WTC11 (cell line): ENCODE data around the gene KIF6. TPM values are rescaled to one million over a fixed set of nuclear protein-coding genes. Genes with fewer than 3 reads are reported as not detected.

Experiments used
- ATAC-seq: fragments of 200-7000 bp; cut with Tn5 transposase; 2 replicates; pipeline ENCODE4 v1.10.0; 2021; ENCODE audit warnings: mild to moderate bottlenecking, moderate library complexity
- CTCF ChIA-PET: fragments of 300-600 bp; sonication (Branson Sonifier 250); formaldehyde crosslinking; loops from one replicate; lab custom pipeline; 2021; ENCODE audit warnings: antibody characterized with exemption; lab: Charles Lee
- POLR2A ChIA-PET: fragments of 350-600 bp; sonication (Branson Sonifier 250); formaldehyde crosslinking; loops from one replicate; lab custom pipeline; 2021; ENCODE audit warnings: antibody characterized with exemption; lab: Charles Lee
- DNase-seq: peaks from one replicate; pipeline ENCODE4 v3.0.0; 2021; ENCODE audit warnings: low spot score
- H3K27ac Mint-ChIP-seq: 2 replicates; pipeline ENCODE4 v1.8.0; 2021; ENCODE audit warnings: mixed read lengths
- H3K27me3 Mint-ChIP-seq: 2 replicates; pipeline ENCODE4 v1.8.0; 2021; ENCODE audit warnings: low read depth, mild to moderate bottlenecking, moderate library complexity, mixed read lengths
- H3K36me3 Mint-ChIP-seq: 2 replicates; pipeline ENCODE4 v1.8.0; 2021; ENCODE audit warnings: mixed read lengths
- H3K4me1 Mint-ChIP-seq: 2 replicates; pipeline ENCODE4 v1.8.0; 2022; ENCODE audit warnings: mixed read lengths
- H3K4me3 Mint-ChIP-seq: 2 replicates; pipeline ENCODE4 v1.8.0; 2021; ENCODE audit warnings: mild to moderate bottlenecking, moderate library complexity, mixed read lengths
- H3K9me3 Mint-ChIP-seq: 2 replicates; pipeline ENCODE4 v1.8.0; 2021; ENCODE audit warnings: mixed read lengths
- CREM ChIP-seq: sonication (generic); formaldehyde crosslinking; IDR thresholded peaks from 2 replicates; pipeline ENCODE4 v1.8.1; 2022; ENCODE audit warnings: mild to moderate bottlenecking, missing genetic modification reagents, moderate library complexity
- ELF4 ChIP-seq: sonication (generic); formaldehyde crosslinking; IDR thresholded peaks from 2 replicates; pipeline ENCODE4 v1.8.1; 2022; ENCODE audit warnings: low read depth, mild to moderate bottlenecking, moderate library complexity, missing genetic modification reagents
- HMGA2 ChIP-seq: fragments of 250-450 bp; sonication (Bioruptor Pico); IDR thresholded peaks from 2 replicates; pipeline ENCODE4 v1.4.0; 2021; ENCODE audit warnings: mild to moderate bottlenecking, moderate library complexity
- MXD4 ChIP-seq: fragments of 250-450 bp; sonication (Bioruptor Pico); IDR thresholded peaks from 2 replicates; pipeline ENCODE4 v1.8.0; 2021; ENCODE audit warnings: mild to moderate bottlenecking, moderate library complexity, borderline replicate concordance
- NFE2L1 ChIP-seq: sonication (generic); formaldehyde crosslinking; IDR thresholded peaks from 2 replicates; pipeline ENCODE4 v1.8.1; 2023; ENCODE audit warnings: missing genetic modification reagents
- NFYB ChIP-seq: sonication (generic); formaldehyde crosslinking; conservative IDR thresholded peaks from 2 replicates; pipeline ENCODE4 v1.8.0; 2022; ENCODE audit warnings: low read depth, missing genetic modification reagents
- RORB ChIP-seq: fragments of 250-450 bp; sonication (Bioruptor Pico); IDR thresholded peaks from 2 replicates; pipeline ENCODE4 v1.9.0; 2021; ENCODE audit warnings: mild to moderate bottlenecking
- SMAD3 ChIP-seq: sonication (generic); formaldehyde crosslinking; IDR thresholded peaks from 2 replicates; pipeline ENCODE4 v1.8.0; 2022; ENCODE audit warnings: missing genetic modification reagents, mild to moderate bottlenecking, borderline replicate concordance
- SMAD4 ChIP-seq: sonication (generic); formaldehyde crosslinking; IDR thresholded peaks from 2 replicates; pipeline ENCODE4 v1.8.0; 2022; ENCODE audit warnings: mild to moderate bottlenecking, missing genetic modification reagents
- TCF7 ChIP-seq: sonication (generic); formaldehyde crosslinking; IDR thresholded peaks from 2 replicates; pipeline ENCODE4 v1.8.0; 2022; ENCODE audit warnings: mild to moderate bottlenecking, low read depth, missing genetic modification reagents, moderate library complexity
- ZNF671 ChIP-seq: fragments of 250-450 bp; sonication (Bioruptor Pico); IDR thresholded peaks from 2 replicates; pipeline ENCODE4 v1.8.0; 2021; ENCODE audit warnings: mild to moderate bottlenecking
- total RNA-seq: library from RNA; stranded (reverse); gene quantifications from 3 replicates; pipeline ENCODE4 v1.2.3, GENCODE V29; 2021
- TF ChIP-seq, protein P1 (sequence below): sonication (generic); formaldehyde crosslinking; IDR thresholded peaks from 2 replicates; pipeline ENCODE4 v1.8.0; 2023; ENCODE audit warnings: missing genetic modification reagents, mild to moderate bottlenecking, borderline replicate concordance
- TF ChIP-seq, protein P2 (sequence below): fragments of 250-450 bp; sonication (Bioruptor Pico); IDR thresholded peaks from 2 replicates; pipeline ENCODE4 v1.9.0; 2021; ENCODE audit warnings: mild to moderate bottlenecking, borderline replicate concordance
- TF ChIP-seq, protein P3 (sequence below): fragments of 250-450 bp; sonication (Bioruptor Pico); conservative IDR thresholded peaks from 2 replicates; pipeline ENCODE4 v1.9.0; 2021; ENCODE audit warnings: mild to moderate bottlenecking
- TF ChIP-seq, protein P4 (sequence below): fragments of 200-600 bp; IDR thresholded peaks from 2 replicates; pipeline ENCODE4 v1.8.0; 2022; ENCODE audit warnings: antibody characterized with exemption

The KIF6 gene
- total RNA-seq, 1 experiment from 2014 or later, result 0.57 TPM

DNA sequence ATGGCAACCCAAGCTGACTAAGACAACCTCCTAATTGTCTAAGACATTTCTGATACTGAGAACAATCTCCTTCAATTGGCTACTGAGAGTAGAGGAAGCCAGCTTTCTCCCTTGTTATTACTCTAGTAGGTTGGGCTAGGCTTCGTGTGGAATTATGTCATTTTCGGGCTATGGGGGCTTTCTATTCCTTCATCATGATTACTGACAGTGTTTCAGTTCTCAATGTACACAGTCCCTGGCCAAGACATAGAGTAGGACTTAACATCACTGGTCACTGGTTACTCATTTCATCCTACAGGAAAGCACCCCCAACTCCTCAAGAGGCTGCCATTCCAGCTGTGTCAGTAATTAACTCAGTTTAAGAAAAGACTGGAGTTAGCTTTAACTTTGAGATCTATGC is 100.0 kb downstream of the KIF6 start:
- Mint-ChIP-seq H3K4me3 (no peak overlapping the region), H3K27me3 (no peaks in the 10 kb centered on the region; the same call in 1 of the 2 replicates), H3K4me1 (peaks cover 6% of the 10 kb centered on the region; the same call in 1 of the 2 replicates), H3K36me3 (no peaks in the 10 kb centered on the region), H3K9me3 (peaks cover 9% of the 10 kb centered on the region; the same call in 1 of the 2 replicates), H3K27ac (no peak overlapping the region)
- ChIA-PET POLR2A (no interaction called here), CTCF (no interaction called here)
- DNase-seq (no peak), ATAC-seq (no peak)
- TF ChIP-seq CREM (no peak), MXD4 (CRISPR knock-in tag) (no peak), ELF4 (CRISPR knock-in tag) (no peak)
- TF ChIP-seq, protein P1, sequence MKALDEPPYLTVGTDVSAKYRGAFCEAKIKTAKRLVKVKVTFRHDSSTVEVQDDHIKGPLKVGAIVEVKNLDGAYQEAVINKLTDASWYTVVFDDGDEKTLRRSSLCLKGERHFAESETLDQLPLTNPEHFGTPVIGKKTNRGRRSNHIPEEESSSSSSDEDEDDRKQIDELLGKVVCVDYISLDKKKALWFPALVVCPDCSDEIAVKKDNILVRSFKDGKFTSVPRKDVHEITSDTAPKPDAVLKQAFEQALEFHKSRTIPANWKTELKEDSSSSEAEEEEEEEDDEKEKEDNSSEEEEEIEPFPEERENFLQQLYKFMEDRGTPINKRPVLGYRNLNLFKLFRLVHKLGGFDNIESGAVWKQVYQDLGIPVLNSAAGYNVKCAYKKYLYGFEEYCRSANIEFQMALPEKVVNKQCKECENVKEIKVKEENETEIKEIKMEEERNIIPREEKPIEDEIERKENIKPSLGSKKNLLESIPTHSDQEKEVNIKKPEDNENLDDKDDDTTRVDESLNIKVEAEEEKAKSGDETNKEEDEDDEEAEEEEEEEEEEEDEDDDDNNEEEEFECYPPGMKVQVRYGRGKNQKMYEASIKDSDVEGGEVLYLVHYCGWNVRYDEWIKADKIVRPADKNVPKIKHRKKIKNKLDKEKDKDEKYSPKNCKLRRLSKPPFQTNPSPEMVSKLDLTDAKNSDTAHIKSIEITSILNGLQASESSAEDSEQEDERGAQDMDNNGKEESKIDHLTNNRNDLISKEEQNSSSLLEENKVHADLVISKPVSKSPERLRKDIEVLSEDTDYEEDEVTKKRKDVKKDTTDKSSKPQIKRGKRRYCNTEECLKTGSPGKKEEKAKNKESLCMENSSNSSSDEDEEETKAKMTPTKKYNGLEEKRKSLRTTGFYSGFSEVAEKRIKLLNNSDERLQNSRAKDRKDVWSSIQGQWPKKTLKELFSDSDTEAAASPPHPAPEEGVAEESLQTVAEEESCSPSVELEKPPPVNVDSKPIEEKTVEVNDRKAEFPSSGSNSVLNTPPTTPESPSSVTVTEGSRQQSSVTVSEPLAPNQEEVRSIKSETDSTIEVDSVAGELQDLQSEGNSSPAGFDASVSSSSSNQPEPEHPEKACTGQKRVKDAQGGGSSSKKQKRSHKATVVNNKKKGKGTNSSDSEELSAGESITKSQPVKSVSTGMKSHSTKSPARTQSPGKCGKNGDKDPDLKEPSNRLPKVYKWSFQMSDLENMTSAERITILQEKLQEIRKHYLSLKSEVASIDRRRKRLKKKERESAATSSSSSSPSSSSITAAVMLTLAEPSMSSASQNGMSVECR (CRISPR knock-in tag), result no peak
- TF ChIP-seq, protein P2, sequence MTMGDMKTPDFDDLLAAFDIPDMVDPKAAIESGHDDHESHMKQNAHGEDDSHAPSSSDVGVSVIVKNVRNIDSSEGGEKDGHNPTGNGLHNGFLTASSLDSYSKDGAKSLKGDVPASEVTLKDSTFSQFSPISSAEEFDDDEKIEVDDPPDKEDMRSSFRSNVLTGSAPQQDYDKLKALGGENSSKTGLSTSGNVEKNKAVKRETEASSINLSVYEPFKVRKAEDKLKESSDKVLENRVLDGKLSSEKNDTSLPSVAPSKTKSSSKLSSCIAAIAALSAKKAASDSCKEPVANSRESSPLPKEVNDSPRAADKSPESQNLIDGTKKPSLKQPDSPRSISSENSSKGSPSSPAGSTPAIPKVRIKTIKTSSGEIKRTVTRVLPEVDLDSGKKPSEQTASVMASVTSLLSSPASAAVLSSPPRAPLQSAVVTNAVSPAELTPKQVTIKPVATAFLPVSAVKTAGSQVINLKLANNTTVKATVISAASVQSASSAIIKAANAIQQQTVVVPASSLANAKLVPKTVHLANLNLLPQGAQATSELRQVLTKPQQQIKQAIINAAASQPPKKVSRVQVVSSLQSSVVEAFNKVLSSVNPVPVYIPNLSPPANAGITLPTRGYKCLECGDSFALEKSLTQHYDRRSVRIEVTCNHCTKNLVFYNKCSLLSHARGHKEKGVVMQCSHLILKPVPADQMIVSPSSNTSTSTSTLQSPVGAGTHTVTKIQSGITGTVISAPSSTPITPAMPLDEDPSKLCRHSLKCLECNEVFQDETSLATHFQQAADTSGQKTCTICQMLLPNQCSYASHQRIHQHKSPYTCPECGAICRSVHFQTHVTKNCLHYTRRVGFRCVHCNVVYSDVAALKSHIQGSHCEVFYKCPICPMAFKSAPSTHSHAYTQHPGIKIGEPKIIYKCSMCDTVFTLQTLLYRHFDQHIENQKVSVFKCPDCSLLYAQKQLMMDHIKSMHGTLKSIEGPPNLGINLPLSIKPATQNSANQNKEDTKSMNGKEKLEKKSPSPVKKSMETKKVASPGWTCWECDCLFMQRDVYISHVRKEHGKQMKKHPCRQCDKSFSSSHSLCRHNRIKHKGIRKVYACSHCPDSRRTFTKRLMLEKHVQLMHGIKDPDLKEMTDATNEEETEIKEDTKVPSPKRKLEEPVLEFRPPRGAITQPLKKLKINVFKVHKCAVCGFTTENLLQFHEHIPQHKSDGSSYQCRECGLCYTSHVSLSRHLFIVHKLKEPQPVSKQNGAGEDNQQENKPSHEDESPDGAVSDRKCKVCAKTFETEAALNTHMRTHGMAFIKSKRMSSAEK (CRISPR knock-in tag), result no peak

DNA sequence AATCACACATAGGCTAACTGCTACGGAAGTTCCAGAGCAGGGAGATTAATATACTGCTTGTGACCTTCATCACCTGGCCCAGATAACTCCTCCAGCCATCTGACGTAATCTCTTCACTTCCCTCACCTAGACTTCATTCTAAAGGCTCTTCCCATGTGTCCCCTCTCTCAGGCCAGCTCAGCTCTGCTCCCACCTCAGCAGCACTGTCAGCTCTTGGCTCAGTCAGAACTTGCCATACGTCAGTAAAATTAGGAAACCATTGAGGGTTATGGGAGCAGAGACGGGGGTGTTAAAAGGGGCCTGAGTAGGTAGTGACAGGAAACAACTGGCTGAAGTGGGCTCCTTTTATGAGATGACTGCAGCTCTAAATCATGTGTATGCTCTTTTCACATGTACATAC is 101.5 kb downstream of the KIF6 start:
- no peak overlapping the region for H3K4me3 Mint-ChIP-seq
- H3K27ac Mint-ChIP-seq, result no peak overlapping the region
- no peak for ATAC-seq
- ChIA-PET POLR2A (no interaction called here), CTCF (interaction anchor here (0.8 kb wide), 1 partner anchor 14 kb away, joined by 3 read pairs; no protein-coding TSS in a partner anchor)
- TF ChIP-seq, protein P3, sequence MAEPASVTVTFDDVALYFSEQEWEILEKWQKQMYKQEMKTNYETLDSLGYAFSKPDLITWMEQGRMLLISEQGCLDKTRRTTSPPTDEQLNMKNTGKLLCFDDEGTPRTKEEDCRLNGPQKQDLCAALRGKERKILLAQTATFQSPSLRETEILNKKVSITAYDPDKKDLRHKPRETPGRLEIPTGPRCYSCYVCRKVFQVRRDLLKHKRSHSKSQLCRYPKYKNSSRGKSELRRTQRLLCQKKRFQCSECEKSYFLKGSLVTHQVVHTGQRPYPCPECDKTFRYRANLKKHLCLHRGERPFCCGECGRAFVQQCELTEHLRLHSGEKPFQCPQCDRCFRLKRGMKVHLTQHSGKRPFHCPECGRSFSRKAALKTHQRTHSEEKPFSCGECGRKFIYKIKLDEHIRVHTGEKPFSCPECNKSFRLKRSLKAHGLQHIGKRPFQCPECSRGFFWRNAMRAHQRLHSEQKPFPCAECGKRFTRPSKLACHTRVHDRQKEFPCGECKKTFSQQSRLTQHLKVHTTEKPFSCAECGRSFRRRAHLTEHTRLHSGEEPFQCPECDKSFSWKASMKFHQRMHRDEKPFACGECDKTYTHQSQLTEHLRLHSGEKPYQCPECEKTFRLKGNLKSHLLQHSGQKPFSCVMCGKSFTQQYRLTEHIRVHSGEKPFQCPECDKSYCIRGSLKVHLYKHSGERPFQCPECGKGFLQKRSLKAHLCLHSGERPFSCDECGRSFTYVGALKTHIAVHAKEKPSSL (CRISPR knock-in tag), result no peak
- TF ChIP-seq NFYB (no peak), SMAD3 (CRISPR knock-in tag) (no peak)
- peaks cover 6% of the 10 kb centered on the region; the same call in 1 of the 2 replicates for H3K4me1 Mint-ChIP-seq
- H3K27me3 Mint-ChIP-seq, result no peaks in the 10 kb centered on the region; the same call in 1 of the 2 replicates
- H3K9me3 Mint-ChIP-seq, result peaks cover 9% of the 10 kb centered on the region; the same call in 1 of the 2 replicates
- H3K36me3 Mint-ChIP-seq, result no peaks in the 10 kb centered on the region
- no peak for DNase-seq

DNA sequence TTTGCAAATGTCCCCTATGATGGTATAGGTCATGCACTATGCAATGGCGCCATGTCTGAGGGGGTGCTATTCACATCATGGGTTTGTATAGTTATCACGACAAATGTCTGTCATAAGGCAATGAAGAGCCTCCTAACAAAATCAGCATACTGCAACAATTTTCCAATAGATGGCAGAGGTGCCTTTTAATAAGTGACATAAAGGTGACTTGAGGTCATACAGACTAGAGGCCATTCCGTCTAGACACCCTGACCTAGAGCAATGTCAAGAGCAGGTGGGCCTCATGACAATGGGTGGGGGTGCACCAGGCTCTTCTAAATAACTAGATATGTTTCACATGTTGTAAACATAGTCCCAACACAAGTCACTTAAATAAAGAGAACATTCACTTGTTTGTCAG is 107.7 kb downstream of the KIF6 start:
- Mint-ChIP-seq H3K4me3 (no peak overlapping the region), H3K4me1 (no peaks in the 10 kb centered on the region), H3K36me3 (no peaks in the 10 kb centered on the region), H3K27ac (no peak overlapping the region)
- CTCF ChIA-PET, result no interaction called here
- DNase-seq, result no peak
- TF ChIP-seq ZNF671 (CRISPR knock-in tag) (no peak), NFE2L1 (CRISPR knock-in tag) (no peak), SMAD4 (CRISPR knock-in tag) (no peak), RORB (CRISPR knock-in tag) (no peak), MXD4 (CRISPR knock-in tag) (no peak), ELF4 (CRISPR knock-in tag) (no peak), NFYB (no peak), HMGA2 (CRISPR knock-in tag) (no peak), TCF7 (CRISPR knock-in tag) (no peak)
- TF ChIP-seq, protein P4, sequence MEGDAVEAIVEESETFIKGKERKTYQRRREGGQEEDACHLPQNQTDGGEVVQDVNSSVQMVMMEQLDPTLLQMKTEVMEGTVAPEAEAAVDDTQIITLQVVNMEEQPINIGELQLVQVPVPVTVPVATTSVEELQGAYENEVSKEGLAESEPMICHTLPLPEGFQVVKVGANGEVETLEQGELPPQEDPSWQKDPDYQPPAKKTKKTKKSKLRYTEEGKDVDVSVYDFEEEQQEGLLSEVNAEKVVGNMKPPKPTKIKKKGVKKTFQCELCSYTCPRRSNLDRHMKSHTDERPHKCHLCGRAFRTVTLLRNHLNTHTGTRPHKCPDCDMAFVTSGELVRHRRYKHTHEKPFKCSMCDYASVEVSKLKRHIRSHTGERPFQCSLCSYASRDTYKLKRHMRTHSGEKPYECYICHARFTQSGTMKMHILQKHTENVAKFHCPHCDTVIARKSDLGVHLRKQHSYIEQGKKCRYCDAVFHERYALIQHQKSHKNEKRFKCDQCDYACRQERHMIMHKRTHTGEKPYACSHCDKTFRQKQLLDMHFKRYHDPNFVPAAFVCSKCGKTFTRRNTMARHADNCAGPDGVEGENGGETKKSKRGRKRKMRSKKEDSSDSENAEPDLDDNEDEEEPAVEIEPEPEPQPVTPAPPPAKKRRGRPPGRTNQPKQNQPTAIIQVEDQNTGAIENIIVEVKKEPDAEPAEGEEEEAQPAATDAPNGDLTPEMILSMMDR, result no peak
- TF ChIP-seq, protein P3 (CRISPR knock-in tag), result no peak
- TF ChIP-seq, all 79 proteins: peak for 0
- Mint-ChIP-seq H3K27me3 (no peaks in the 10 kb centered on the region), H3K9me3 (no peaks in the 10 kb centered on the region)
- no peak for ATAC-seq
- POLR2A ChIA-PET, result interaction anchor here (1.3 kb wide), 1 partner anchor 1368 kb away, joined by 3 read pairs; no protein-coding TSS in a partner anchor
